HG03139 (cell line): ENCODE data around the gene TTC31.
"Not testable (repeated sequence)": the region's sequence is repeated elsewhere in the genome, so short reads cannot be mapped to it uniquely, and the experiment has no call there.

Experiments
- ATAC-seq: cut with Tn5 transposase; IDR thresholded peaks from one replicate; pipeline ENCODE4 v1.9.1; 2021; ENCODE audit not compliant: unreplicated experiment

Gene TTC31

DNA sequence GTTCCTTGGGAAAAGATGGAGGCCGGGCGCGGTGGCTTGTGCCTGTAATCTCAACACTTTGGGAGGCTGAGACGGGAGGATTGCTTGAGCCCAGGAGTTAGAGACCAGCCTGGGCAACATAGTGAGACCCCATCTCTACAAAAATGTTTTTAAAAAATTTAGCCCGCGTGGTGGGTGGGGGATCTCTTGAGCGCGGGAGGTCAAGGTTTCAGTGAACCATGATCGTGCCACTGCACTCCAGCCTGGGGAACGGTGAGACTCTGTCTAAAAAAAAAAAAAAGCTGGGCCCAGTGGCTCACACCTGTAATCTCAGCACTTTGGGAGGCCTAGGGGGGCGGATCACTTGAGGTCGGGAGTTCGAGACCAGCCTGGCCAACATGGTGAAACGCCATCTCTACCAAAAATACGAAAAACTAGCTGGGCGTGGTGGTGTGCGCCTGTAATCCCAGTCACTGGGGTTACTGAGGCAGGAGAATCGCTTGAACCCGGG, 839 bp downstream of the TTC31 start:
- not testable (repeated sequence) for ATAC-seq

DNA sequence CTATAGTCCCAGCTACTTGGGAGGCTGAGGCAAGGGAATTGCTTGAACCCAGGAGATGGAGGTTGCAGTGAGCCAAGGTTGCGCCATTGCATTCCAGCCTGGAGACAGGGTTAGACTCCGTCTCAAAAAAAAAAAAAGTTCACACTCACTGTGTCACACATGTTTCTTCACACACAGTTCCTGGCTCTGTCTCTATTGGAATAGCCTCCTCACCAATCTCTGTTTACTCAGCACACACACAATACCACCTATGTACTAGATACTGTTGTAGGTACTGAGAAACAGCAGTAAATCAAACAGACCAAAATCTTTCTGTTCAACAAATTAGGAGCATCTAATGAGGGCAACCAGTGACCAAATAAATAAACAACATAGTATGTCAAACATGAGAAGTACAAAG, 3.3 kb downstream of the TTC31 start:
- no peak for ATAC-seq

DNA sequence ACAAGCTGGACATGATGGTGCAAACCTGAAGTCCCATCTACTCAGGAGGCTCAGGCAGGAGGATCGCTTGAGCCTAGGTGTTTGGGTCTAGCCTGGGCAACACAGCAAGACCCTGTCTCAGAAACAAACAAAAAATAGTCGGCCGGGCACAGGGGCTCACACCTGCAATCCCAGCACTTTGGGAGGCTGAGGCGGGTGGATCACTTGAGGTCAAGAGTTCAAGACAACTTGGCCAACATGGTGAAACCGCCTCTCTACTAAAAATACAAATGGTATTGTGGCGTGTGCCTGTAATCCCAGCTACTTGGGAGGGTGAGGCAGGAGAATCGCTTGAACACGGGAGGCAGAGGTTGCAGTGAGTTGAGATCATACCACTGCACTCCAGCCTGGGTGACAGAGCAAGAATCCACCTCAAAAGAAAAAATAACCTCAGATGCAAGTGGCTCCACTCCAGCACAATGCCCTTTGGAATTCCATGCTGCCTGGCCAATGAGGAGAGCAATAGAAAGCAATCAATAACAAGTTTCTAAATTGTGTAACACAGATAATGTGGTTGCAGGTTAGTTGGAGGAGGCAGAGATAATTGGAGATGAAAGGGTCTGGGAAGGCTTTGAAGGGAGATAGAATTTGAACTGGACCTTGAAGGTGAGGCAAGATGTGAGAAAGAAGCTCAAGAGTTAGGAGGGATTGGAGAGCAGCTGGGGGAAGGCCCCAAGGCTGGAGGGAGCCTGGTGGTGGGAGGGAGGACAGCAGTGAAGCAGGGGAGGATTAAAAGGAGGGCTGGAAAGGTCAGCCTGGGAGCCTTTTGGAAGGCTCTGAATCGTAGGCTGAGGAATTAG, 6.0 kb downstream of the TTC31 start:
- no peak for ATAC-seq

DNA sequence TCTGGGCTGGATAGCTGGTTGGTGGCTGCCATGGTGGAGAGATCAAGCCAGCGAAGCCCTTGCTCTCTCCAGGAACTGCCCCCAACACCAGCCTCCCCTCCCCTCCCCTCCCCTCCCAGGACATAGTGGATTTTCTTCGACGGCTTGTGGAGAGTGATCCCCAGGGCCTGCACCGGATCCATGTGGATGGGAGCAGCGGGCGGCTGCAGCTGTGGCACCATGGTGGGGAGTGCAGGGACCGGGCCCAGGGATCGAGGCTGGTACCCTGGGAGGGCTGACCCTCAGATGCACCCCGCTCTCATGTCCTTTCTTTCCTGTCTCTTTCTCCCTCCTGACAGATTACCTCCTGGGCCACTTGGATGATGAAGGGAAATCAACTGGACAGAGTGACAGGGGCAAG, 7.0 kb downstream of the TTC31 start:
- no peak for ATAC-seq

DNA sequence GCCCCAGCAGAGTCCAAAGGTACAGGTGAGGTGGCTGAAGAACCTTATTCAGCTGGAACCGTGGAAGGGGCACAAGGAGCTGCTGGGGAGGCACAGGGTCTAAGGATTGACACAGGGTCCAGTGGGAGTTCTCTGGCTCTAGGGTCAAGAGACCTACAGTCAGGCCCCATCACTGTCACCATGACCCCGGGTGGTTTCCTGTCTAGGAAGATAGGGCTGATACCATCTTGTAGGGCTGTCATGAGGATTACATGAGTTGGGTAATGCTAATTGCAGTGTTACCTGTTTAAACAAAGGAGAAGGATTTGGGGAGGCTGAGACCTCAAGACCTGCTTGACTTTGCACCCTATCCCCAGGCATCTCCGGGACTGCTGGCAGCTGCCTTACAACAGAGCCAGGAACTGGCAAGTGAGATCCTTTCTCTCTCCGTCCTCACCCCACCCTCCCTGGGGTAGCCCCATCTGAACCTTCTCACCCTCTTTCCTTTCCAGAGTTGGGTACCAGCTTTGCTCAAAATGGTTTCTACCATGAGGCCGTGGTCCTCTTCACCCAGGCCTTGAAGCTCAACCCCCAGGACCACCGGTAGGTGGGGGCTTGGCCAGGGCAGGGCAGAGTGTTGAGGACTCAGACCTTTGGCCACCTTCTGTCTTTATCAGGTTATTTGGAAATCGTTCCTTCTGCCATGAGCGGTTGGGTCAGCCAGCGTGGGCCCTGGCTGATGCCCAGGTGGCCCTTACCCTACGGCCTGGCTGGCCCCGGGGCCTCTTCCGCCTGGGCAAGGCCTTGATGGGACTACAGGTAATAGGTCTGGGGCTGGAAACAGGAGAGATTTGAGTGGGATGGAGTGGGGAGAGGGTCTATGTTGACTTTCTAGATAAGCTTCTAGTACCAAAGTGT, 9.0 kb downstream of the TTC31 start:
- ATAC-seq = no peak

DNA sequence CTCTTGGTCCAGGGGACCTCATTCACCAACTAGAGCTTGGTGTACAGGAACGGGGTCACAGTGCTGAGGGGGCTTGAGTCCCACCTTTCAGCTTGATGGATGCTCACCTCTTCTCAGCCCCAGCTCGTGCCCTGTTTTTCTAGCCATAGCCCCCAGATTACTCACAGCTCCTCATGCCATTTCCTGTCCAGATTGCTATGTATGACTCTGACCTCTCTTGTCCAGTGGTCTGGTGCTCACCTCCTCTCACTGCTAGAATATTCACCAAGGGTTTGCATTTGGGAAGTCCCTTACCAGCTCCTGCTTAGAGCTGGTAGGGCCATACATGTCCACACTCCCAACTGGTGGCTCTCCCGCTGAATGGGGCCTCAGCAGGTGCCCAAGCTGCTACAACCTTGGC, 10.7 kb downstream of the TTC31 start:
- no peak for ATAC-seq

DNA sequence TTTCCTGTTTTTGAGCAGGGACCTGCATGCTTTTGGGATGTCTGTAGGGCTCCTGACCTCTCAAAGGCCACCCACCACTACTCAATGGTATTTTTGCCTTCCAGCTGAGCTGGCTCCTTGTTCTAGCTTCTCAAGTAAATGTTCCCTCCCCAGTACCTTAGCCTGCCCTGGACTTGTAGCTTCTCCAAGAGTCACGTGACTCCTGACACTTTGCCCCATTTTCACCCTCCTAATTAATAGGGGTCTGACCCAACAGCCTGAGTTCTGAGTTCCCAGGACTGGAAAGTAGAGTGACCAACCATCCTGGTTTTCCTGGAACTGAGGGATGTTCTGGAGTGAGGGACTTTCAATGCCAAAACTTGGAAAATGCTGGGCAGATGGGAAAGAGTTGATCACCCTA, 12.6 kb downstream of the TTC31 start:
- ATAC-seq = no peak

- ATAC-seq = no peak
Measured at GRCh38 chr2:74496997-74497776, 14.3 kb downstream of the TTC31 start.

GRCh38 chr2:74497777-74498499, 15.1 kb downstream of the TTC31 start:
- no peak for ATAC-seq

GRCh38 chr2:74498500-74499266, 15.8 kb downstream of the TTC31 start:
- ATAC-seq = no peak

GRCh38 chr2:74499267-74499939, 16.5 kb downstream of the TTC31 start, which contains the start of gene LBX2:
Gene LBX2 (minus strand): TSS chr2:74499603. CDS start chr2:74499537, 66 bp downstream.
- ATAC-seq = no peak

DNA sequence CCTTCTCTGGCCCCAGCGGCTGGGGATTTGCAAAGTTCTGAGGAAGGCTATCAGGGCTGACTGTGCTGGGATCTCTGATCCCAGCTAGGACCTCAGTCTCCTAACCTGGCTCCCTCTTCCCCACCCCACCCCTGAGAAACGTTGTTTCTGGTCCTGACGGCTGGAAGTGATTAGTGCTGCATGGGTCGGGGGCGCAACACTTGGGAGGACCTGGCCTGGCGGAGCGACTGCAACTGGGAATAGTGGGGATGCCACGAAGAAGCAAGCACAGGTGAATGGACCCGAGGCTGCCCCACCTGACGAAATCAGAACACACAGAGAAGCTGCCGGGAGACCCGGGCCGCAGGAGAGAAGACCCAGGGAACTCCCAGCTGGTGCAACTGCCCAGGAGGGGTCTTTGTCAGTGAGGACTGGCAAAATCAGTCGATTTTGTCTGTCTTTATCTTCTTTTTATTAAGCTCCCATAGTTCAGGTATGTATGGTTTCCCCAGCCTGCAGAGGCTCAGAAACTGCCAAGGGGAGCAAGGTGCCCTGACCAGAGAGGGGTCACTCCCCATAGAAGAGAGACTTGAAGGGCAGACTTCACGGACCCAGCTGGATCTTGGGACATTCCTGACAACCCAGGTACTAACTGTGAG, 17.2 kb downstream of the TTC31 start:
- ATAC-seq = no peak

- ATAC-seq = no peak
Measured at GRCh38 chr2:74500578-74500946, 17.7 kb downstream of the TTC31 start.

DNA sequence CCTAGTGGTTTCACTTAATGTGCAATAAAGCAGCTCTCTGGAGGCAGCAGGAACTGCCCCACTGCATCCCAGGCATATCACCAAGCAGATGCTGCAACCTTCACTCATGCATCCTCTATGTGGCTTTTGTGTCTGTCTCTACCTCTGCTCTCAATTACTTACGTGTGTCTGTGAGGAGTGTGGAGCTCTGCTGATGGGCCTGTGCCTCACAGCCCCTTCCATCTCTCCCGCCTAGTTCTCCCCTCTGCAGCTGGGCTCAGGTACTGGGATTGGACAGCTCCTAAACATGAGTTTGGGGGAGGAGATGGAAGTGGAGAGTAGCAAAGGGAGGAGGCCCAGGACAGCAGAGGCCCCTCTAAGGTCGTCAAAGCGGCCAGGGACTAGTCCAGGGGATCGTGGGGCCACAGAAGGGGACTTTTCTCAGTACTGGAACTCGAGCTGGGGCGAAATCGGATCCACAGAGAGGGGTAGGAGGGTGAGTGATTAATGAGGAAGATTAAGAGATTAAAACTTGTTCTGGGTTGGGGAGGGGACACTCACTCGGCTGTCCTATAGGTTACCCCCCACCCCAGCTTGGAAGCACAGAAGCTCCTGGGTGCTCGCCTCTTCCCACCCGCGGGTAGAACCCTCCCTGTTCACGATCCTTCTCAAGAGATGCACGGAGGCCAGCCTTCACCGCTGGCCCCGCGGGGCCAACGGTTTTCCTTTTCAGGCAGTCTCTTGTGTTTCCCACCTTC, 18.6 kb downstream of the TTC31 start:
- no peak for ATAC-seq

GRCh38 chr2:74502147-74502719, 19.4 kb downstream of the TTC31 start:
- ATAC-seq = no peak

DNA sequence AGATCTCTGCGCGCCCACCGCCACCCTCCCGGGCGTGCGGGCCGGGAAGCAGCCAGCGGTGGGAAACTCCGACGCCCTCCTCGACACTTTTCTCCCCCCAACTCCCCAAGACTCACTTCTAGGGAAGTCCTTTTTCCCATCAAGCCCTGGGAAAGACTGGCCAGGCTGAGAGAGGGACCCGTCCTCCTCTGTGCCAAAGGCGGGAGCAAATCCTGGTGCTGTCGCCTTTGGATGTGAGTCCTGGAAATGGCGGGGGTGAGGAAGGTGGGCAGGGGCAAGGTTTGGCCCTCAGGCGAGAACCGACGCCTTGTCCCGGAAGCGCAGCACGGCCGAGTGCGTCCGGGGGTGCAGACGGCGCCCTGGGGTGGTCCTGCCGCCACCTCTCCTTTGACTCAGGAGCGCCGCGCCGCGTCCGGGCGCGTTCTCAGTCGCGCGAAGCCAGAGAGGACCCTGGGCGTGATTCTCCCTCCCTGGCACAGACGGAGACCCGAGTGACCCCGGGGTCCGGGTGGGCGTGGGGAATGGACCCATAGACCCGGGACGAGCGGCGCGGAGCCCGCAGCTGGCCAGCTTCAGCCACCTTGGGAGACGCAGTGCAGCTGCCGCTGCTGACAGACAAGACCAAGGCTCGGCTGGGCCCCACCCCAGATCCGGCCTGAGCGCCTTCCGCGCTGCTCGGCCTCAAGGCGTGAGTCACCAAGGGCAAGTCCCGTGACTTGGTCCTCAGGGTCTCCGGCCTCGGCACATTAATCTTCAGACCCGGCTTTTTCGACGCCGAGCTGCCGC, 20.0 kb downstream of the TTC31 start:
- peak; percentile 32 for ATAC-seq
